ENCODE data around the gene PRR14.
A peak's percentile ranks its signal among the peaks of the same experiment; 100 is the strongest.
"Not testable (repeated sequence)": the region's sequence is repeated elsewhere in the genome, so short reads cannot be mapped to it uniquely, and the experiment has no call there.

The PRR14 gene

GRCh38 chr16:30632454-30632853 is 18.3 kb upstream of the PRR14 start:
- not testable (repeated sequence) for DNase-seq (ENCODE audit: low spot score)

GRCh38 chr16:30633526-30633925 is 17.2 kb upstream of the PRR14 start:
- no peak for DNase-seq (ENCODE audit: low spot score)

GRCh38 chr16:30636599-30636998 is 14.2 kb upstream of the PRR14 start:
- DNase-seq (ENCODE audit: low spot score) = no peak

- not testable (repeated sequence) for DNase-seq (ENCODE audit: low spot score)
These were observed 13.6 kb upstream of the PRR14 start for GRCh38 chr16:30637139-30637538.

- DNase-seq (ENCODE audit: low spot score) = peak; percentile 88
These were observed 12.8 kb upstream of the PRR14 start for GRCh38 chr16:30637944-30638343.

- no peak for DNase-seq (ENCODE audit: low spot score)
These were observed 9.3 kb upstream of the PRR14 start for GRCh38 chr16:30641378-30641982.

- no peak for DNase-seq (ENCODE audit: low spot score)
These were observed 6.4 kb upstream of the PRR14 start for GRCh38 chr16:30644334-30644830.

- DNase-seq (ENCODE audit: low spot score) = no peak
These were observed 5.0 kb upstream of the PRR14 start for GRCh38 chr16:30645727-30646126.

- no peak for DNase-seq (ENCODE audit: low spot score)
These were observed 3.5 kb upstream of the PRR14 start for GRCh38 chr16:30647274-30647571.

- DNase-seq (ENCODE audit: low spot score) = no peak
These were observed 913 bp upstream of the PRR14 start for GRCh38 chr16:30649725-30650368.

GRCh38 chr16:30651124-30652004 is 604 bp downstream of the PRR14 start:
- peak; percentile 74 for DNase-seq (ENCODE audit: low spot score)

- no peak for DNase-seq (ENCODE audit: low spot score)
These were observed 1.2 kb downstream of the PRR14 start for GRCh38 chr16:30652005-30652296.

- no peak for DNase-seq (ENCODE audit: low spot score)
These were observed 2.0 kb downstream of the PRR14 start for GRCh38 chr16:30652718-30653117.

GRCh38 chr16:30654856-30655255 is 4.1 kb downstream of the PRR14 start:
- no peak for DNase-seq (ENCODE audit: low spot score)

- no peak for DNase-seq (ENCODE audit: low spot score)
These were observed 5.1 kb downstream of the PRR14 start for GRCh38 chr16:30655815-30656347.

- no peak for DNase-seq (ENCODE audit: low spot score)
These were observed 5.6 kb downstream of the PRR14 start for GRCh38 chr16:30656388-30656787.

- peak; percentile 71 for DNase-seq (ENCODE audit: low spot score)
These were observed 6.5 kb downstream of the PRR14 start for GRCh38 chr16:30656974-30657865.

GRCh38 chr16:30657866-30658730 is 7.3 kb downstream of the PRR14 start, which contains the start of gene FBRS:
Gene FBRS, plus strand, starts transcription at chr16:30658431. Its CDS starts 1,088 bp downstream, at chr16:30659519.
- peak; percentile 100 for DNase-seq (ENCODE audit: low spot score)

GRCh38 chr16:30658731-30659506 is 8.2 kb downstream of the PRR14 start:
- peak; percentile 97 for DNase-seq (ENCODE audit: low spot score)

Data from RKO (cell line).